Trophoblast cell (in vitro differentiated cells and primary cell): Measurements from ENCODE around the gene HSF4.

ENCODE experiments used
- DNase-seq, 2 donors: peaks; one replicate each; pipeline ENCODE4 v3.0.0-alpha.2; 2016
- H2AFZ ChIP-seq: 2 replicates; pipeline ENCODE4 v1.6.1; 2013; ENCODE audit warnings: low read length, moderate library complexity, mild to moderate bottlenecking; ENCODE audit not compliant: insufficient read depth, poor library complexity
- H2AK5ac ChIP-seq: 2 replicates; pipeline ENCODE4 v1.6.1; 2013; ENCODE audit warnings: mild to moderate bottlenecking, low read length
- H2BK120ac ChIP-seq: 2 replicates; pipeline ENCODE4 v1.6.1; 2013; ENCODE audit warnings: low read length, mild to moderate bottlenecking, moderate library complexity; ENCODE audit not compliant: insufficient read depth, poor library complexity
- H2BK12ac ChIP-seq: 2 replicates; pipeline ENCODE4 v1.6.1; 2013; ENCODE audit warnings: mild to moderate bottlenecking, low read length, moderate library complexity
- H2BK5ac ChIP-seq: 2 replicates; pipeline ENCODE4 v1.6.1; 2013; ENCODE audit warnings: low read length, low read depth, moderate library complexity, mild to moderate bottlenecking; ENCODE audit not compliant: poor library complexity
- H3K14ac ChIP-seq: 2 replicates; pipeline ENCODE4 v1.6.1; 2013; ENCODE audit warnings: mild to moderate bottlenecking, low read length
- H3K18ac ChIP-seq: 2 replicates; pipeline ENCODE4 v1.6.1; 2013; ENCODE audit warnings: mild to moderate bottlenecking, low read length
- H3K23ac ChIP-seq: 2 replicates; pipeline ENCODE4 v1.6.1; 2013; ENCODE audit warnings: low read length
- H3K27ac ChIP-seq: 2 replicates; pipeline ENCODE4 v1.5.1; 2013; ENCODE audit warnings: low read depth, mild to moderate bottlenecking, inconsistent platforms, low read length, moderate library complexity
- H3K27me3 ChIP-seq: 2 replicates; pipeline ENCODE4 v1.6.1; 2013; ENCODE audit warnings: inconsistent platforms, mild to moderate bottlenecking, low read length, moderate library complexity; ENCODE audit not compliant: insufficient read depth
- H3K36me3 ChIP-seq, 2 experiments: 1 replicate in 1 of 2; 2 replicates in 1 of 2; pipeline ENCODE4 v1.6.1; 2013; ENCODE audit warnings: low read length in 2 of 2, mild to moderate bottlenecking in 2 of 2, moderate library complexity in 1 of 2; ENCODE audit not compliant: insufficient read depth in 2 of 2, control insufficient read depth in 1 of 2
- H3K4ac ChIP-seq: 2 replicates; pipeline ENCODE4 v1.6.1; 2013; ENCODE audit warnings: low read depth, mild to moderate bottlenecking, low read length, moderate library complexity
- H3K4me1 ChIP-seq, 2 experiments: 1 replicate in 1 of 2; 2 replicates in 1 of 2; pipeline ENCODE4 v1.6.1; 2013; ENCODE audit warnings: low read length in 2 of 2, mild to moderate bottlenecking in 2 of 2, moderate library complexity in 1 of 2; ENCODE audit not compliant: insufficient read depth in 2 of 2, control insufficient read depth in 1 of 2
- H3K4me2 ChIP-seq: 2 replicates; pipeline ENCODE4 v1.6.1; 2013; ENCODE audit warnings: inconsistent platforms, mild to moderate bottlenecking, low read length, moderate library complexity
- H3K4me3 ChIP-seq: 2 replicates; pipeline ENCODE4 v1.5.1; 2013; ENCODE audit warnings: mild to moderate bottlenecking, low read depth, low read length, inconsistent platforms
- H3K79me1 ChIP-seq: one replicate; pipeline ENCODE4 v1.6.1; 2013; ENCODE audit warnings: low read length
- H3K79me2 ChIP-seq: 2 replicates; pipeline ENCODE4 v1.6.1; 2013; ENCODE audit warnings: low read length, mild to moderate bottlenecking; ENCODE audit not compliant: control insufficient read depth, insufficient read depth, poor library complexity
- H3K9ac ChIP-seq: 2 replicates; pipeline ENCODE4 v1.6.1; 2013; ENCODE audit warnings: mild to moderate bottlenecking, low read length
- H3K9me3 ChIP-seq: 2 replicates; pipeline ENCODE4 v1.6.1; 2013; ENCODE audit warnings: low read depth, mild to moderate bottlenecking, control low read depth, inconsistent platforms, low read length; ENCODE audit not compliant: insufficient read depth
- H4K12ac ChIP-seq: 2 replicates; pipeline ENCODE4 v1.6.1; 2013; ENCODE audit warnings: low read depth, mild to moderate bottlenecking, low read length, moderate library complexity
- H4K8ac ChIP-seq: 2 replicates; pipeline ENCODE4 v1.6.1; 2013; ENCODE audit warnings: low read depth, mild to moderate bottlenecking, low read length, moderate library complexity
- H4K91ac ChIP-seq: one replicate; pipeline ENCODE4 v1.6.1; 2013; ENCODE audit warnings: low read depth, mild to moderate bottlenecking, low read length, moderate library complexity
- WGBS: extraction: QIAGEN DNeasy Blood & Tissue Kit; methylation state at CpG from one replicate; pipeline ENCODE4 v1.1.7; 2013; ENCODE audit warnings: missing lambda C conversion rate; ENCODE audit not compliant: insufficient read length, insufficient coverage; ENCODE audit errors: extremely low coverage; 5-methylcytosine and 5-hydroxymethylcytosine counted together

The HSF4 gene

DNA sequence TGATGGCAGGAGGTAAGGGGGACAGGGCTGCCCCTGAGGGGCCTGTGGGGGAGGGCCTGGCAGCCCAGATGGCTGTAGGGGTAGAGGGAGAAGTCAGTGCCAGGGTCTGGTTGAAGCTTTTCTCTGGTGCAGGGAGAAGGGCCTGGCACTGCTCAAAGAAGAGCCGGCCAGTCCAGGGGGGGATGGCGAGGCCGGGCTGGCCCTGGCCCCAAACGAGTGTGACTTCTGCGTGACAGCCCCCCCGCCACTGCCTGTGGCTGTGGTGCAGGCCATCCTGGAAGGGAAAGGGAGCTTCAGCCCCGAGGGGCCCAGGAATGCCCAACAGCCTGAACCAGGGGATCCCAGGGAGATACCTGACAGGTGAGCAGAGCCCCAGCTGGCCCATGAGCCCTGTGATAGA lies 3.0 kb downstream of the HSF4 start:
- H3K27ac ChIP-seq = no peak overlapping the region
- H3K27me3 ChIP-seq = peaks cover 66% of the 10 kb centered on the region
- H3K4me3 ChIP-seq = peak overlapping the region; percentile 14
- no peak for DNase-seq
- H3K79me1 ChIP-seq = peaks cover 5% of the 10 kb centered on the region
- WGBS = no CpG with 5 or more reads among the region's 7 CpGs
- peaks cover 1% of the 10 kb centered on the region for H3K79me2 ChIP-seq
- no peak overlapping the region for H2AFZ ChIP-seq
- H3K9ac ChIP-seq = no peak overlapping the region
- H4K12ac ChIP-seq = no peak overlapping the region
- no peak overlapping the region for H4K91ac ChIP-seq
- peaks cover 20 to 31% of the 10 kb centered on the region in 2 experiments for H3K4me1 ChIP-seq
- no peak overlapping the region for H2BK12ac ChIP-seq
- H3K18ac ChIP-seq = no peak overlapping the region
- no peaks in the 10 kb centered on the region for H3K36me3 ChIP-seq
- no peak overlapping the region for H3K4me2 ChIP-seq
- H4K8ac ChIP-seq = no peak overlapping the region
- H3K23ac ChIP-seq = no peak overlapping the region
- no peak overlapping the region for H2BK120ac ChIP-seq
- H3K9me3 ChIP-seq = peaks cover 11% of the 10 kb centered on the region
- no peak overlapping the region for H2BK5ac ChIP-seq
- no peak overlapping the region for H2AK5ac ChIP-seq
- H3K4ac ChIP-seq = no peak overlapping the region
- no peak overlapping the region for H3K14ac ChIP-seq

DNA sequence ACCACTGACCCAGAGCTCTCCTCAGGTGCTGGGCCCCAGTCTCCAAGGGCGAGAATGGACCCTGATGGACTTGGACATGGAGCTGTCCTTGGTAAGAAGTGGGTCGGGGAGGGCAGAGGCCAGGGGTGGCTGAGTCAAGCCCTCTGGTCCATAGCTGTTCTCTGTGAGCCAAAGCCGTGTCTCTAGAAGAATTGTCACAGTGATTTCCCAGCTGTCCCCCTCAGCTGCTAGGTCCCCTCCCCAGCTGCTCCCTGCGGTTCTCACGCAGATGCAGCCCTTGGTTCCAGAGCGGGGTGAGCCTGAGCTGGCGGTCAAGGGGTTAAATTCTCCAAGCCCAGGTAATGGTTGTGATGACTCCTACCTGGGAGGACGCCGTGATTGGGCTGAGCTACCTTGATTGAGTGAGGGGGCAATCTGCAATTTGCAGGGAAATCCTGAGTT lies 4.5 kb downstream of the HSF4 start:
- Histone ChIP-seq H2AFZ (no peak overlapping the region), H3K4ac (no peak overlapping the region), H3K36me3 (no peaks in the 10 kb centered on the region), H3K27ac (no peak overlapping the region), H3K4me2 (no peak overlapping the region), H3K23ac (no peak overlapping the region), H3K4me3 (no peak overlapping the region), H3K9ac (no peak overlapping the region), H4K91ac (no peak overlapping the region), H2BK12ac (no peak overlapping the region), H4K12ac (no peak overlapping the region), H4K8ac (no peak overlapping the region), H3K9me3 (peaks cover 4% of the 10 kb centered on the region), H3K79me2 (peaks cover 1% of the 10 kb centered on the region), H3K14ac (no peak overlapping the region), H3K27me3 (peaks cover 62% of the 10 kb centered on the region), H3K18ac (no peak overlapping the region), H3K4me1 (peaks cover 14 to 24% of the 10 kb centered on the region in 2 experiments), H2AK5ac (no peak overlapping the region), H3K79me1 (peaks cover 5% of the 10 kb centered on the region), H2BK120ac (no peak overlapping the region), H2BK5ac (no peak overlapping the region)
- no CpG with 5 or more reads among the region's 9 CpGs for WGBS
- no peak for DNase-seq

DNA sequence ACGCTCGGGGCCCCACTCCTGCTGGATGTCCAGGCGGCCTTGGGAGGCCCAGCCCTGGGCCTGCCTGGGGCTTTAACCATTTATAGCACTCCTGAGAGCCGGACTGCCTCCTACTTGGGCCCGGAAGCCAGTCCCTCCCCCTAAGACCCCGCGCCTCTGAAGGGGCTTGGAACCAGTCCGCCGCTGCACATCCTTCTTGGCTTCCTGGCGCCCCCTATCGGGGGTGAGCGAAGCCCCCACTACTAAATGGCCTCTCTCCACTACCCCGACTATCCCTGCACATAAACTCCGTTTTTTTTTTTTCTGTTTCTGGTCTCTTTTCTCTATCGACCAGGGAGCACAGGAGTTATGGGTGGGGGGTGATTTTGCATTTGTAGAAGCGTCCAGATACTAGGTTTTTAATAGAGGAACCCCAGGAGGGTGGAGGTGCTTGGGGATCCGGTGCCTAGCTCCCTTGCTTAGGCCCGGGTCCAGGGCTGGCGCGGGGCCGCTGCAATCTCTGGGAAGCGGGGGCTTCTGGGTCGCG lies 5.2 kb downstream of the HSF4 start:
- Histone ChIP-seq H3K14ac (peak overlapping the region; percentile 80), H3K36me3 (no peaks in the 10 kb centered on the region), H3K18ac (peak overlapping the region; percentile 83), H3K27me3 (peaks cover 63% of the 10 kb centered on the region), H4K91ac (peak overlapping the region; percentile 55), H2AK5ac (no peak overlapping the region), H4K8ac (peak overlapping the region; percentile 82), H3K9me3 (peaks cover 4% of the 10 kb centered on the region), H2BK120ac (peak overlapping the region; percentile 10), H3K4me2 (peak overlapping the region; percentile 86), H3K79me1 (peaks cover 5% of the 10 kb centered on the region), H3K9ac (no peak overlapping the region), H3K4me1 (peaks cover 19 to 28% of the 10 kb centered on the region in 2 experiments), H3K27ac (peak overlapping the region; percentile 21), H3K4ac (no peak overlapping the region), H3K4me3 (no peak overlapping the region), H2BK5ac (no peak overlapping the region), H3K79me2 (peaks cover 1% of the 10 kb centered on the region), H2AFZ (peak overlapping the region; percentile 57), H2BK12ac (no peak overlapping the region), H3K23ac (no peak overlapping the region), H4K12ac (peak overlapping the region; percentile 70)
- WGBS = no CpG with 5 or more reads among the region's 24 CpGs
- DNase-seq = peak in 1 of 2 donors; percentile 30

DNA sequence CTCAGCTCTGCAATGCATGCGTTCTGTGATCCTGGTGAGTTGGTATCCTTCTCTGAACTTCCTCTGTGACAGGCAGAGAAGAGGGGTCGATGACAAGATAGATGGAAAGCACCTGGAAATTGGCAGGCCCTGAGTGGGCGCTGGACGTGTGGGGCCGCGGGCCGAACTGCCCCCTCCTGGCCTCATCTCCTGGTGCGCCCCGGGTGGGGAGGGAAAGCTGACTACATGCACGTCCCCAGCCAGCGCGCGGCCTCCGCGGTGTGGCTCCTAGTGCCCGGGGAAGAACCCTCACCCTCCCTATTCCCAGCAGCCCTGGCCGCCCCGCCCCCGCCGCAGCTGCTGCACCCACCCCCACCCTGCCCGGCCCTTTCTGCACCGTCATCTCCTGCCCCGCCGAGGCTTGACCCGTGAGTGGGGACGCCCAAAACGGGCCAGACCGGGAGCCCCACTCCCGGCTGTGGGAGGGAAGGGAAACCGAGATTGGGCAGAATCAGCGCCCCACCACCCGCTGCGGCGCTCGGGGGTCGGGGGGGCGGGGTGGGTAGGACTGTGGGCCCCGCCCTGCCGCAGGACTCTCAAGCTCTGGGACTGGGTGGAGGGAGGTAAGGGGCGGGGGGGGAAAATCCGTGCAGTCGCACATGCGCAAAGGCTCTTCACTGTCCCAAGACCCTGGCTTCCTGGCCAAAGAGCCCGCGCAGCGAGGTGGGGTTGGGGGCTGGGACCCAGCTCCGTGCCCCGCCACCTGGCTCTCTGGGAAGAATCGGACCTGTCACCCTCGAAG lies 5.8 kb downstream of the HSF4 start, which contains the start of gene NOL3:
Gene NOL3, plus strand, starts transcription at position 371 of the 781 bp plus-strand sequence.
- Histone ChIP-seq H3K27ac (peak within 1 kb of the TSS; percentile 21), H3K14ac (peak within 1 kb of the TSS; percentile 80), H3K9ac (peak within 1 kb of the TSS; percentile 26), H2BK5ac (peak within 1 kb of the TSS; percentile 66), H2BK120ac (peak within 1 kb of the TSS; percentile 36), H3K79me2 (peaks cover 1% of the 10 kb centered on the region), H3K4me1 (peaks cover 19 to 30% of the 10 kb centered on the region in 2 experiments), H3K18ac (peak within 1 kb of the TSS; percentile 83), H3K4me3 (peak within 1 kb of the TSS; percentile 66), H4K91ac (peak within 1 kb of the TSS; percentile 70), H2AFZ (peak within 1 kb of the TSS; percentile 57), H3K23ac (no peak within 1 kb of the TSS), H3K4me2 (peak within 1 kb of the TSS; percentile 86), H3K4ac (no peak within 1 kb of the TSS), H3K79me1 (peaks cover 5% of the 10 kb centered on the region), H4K12ac (peak within 1 kb of the TSS; percentile 70), H3K9me3 (peaks cover 4% of the 10 kb centered on the region), H3K27me3 (peaks cover 59% of the 10 kb centered on the region), H2BK12ac (no peak within 1 kb of the TSS), H4K8ac (peak within 1 kb of the TSS; percentile 82), H2AK5ac (no peak within 1 kb of the TSS), H3K36me3 (no peaks in the 10 kb centered on the region)
- WGBS = no CpG with 5 or more reads among the region's 50 CpGs
- DNase-seq = peak; percentile 63 to 72
